HG03520 (cell line): ENCODE measurements around the gene SMYD2.

Source experiments
- ATAC-seq: cut with Tn5 transposase; IDR thresholded peaks from one replicate; pipeline ENCODE4 v1.9.1; 2021; ENCODE audit warnings: mild to moderate bottlenecking, moderate library complexity; ENCODE audit not compliant: unreplicated experiment

The SMYD2 gene

GRCh38 chr1:214281021-214281719 is at the start of gene SMYD2:
SMYD2 (plus strand) TSS chr1:214281159; CDS start chr1:214281255, 96 bp downstream.
- ATAC-seq, result peak; percentile 71

- no peak for ATAC-seq
Observed at GRCh38 chr1:214233856-214234634, 46.9 kb upstream of the SMYD2 start.

GRCh38 chr1:214234635-214235025 is 46.3 kb upstream of the SMYD2 start:
- no peak for ATAC-seq

GRCh38 chr1:214236477-214236876 is 44.5 kb upstream of the SMYD2 start:
- ATAC-seq, result no peak

- ATAC-seq, result no peak
Observed at GRCh38 chr1:214241060-214241459, 39.9 kb upstream of the SMYD2 start.

- no peak for ATAC-seq
Observed at GRCh38 chr1:214244252-214244651, 36.7 kb upstream of the SMYD2 start.

- ATAC-seq, result no peak
Observed at GRCh38 chr1:214244841-214245240, 36.1 kb upstream of the SMYD2 start.

- no peak for ATAC-seq
Observed at GRCh38 chr1:214247501-214248041, 33.4 kb upstream of the SMYD2 start.

GRCh38 chr1:214248311-214249085 is 32.5 kb upstream of the SMYD2 start:
- ATAC-seq, result no peak

- no peak for ATAC-seq
Observed at GRCh38 chr1:214249651-214250050, 31.3 kb upstream of the SMYD2 start.

GRCh38 chr1:214251354-214251753 is 29.6 kb upstream of the SMYD2 start:
- ATAC-seq, result no peak

GRCh38 chr1:214255509-214255908 is 25.4 kb upstream of the SMYD2 start:
- no peak for ATAC-seq

- ATAC-seq, result no peak
Observed at GRCh38 chr1:214259353-214259977, 21.5 kb upstream of the SMYD2 start.

GRCh38 chr1:214260561-214261205 is 20.3 kb upstream of the SMYD2 start:
- ATAC-seq, result no peak

- ATAC-seq, result peak; percentile 98
Observed at GRCh38 chr1:214261206-214262123, 19.5 kb upstream of the SMYD2 start.

- ATAC-seq, result no peak
Observed at GRCh38 chr1:214264196-214264595, 16.8 kb upstream of the SMYD2 start.

GRCh38 chr1:214264976-214265375 is 16.0 kb upstream of the SMYD2 start:
- no peak for ATAC-seq

- ATAC-seq, result no peak
Observed at GRCh38 chr1:214270097-214270650, 10.8 kb upstream of the SMYD2 start.
